ENCODE measurements around the gene PEMT.

Gene PEMT

GRCh38 chr17:17552351-17553216 is 38.9 kb downstream of the PEMT start:
- H3K4me3 ChIP-seq (ENCODE audit: low read depth, low read length), result no peak overlapping the region
- no peak for TF ChIP-seq CTCF (conservative IDR thresholded peaks at IDR 0.05; ENCODE audit: low read depth, low read length)
- no peak for DNase-seq (ENCODE audit: low read depth)

DNA sequence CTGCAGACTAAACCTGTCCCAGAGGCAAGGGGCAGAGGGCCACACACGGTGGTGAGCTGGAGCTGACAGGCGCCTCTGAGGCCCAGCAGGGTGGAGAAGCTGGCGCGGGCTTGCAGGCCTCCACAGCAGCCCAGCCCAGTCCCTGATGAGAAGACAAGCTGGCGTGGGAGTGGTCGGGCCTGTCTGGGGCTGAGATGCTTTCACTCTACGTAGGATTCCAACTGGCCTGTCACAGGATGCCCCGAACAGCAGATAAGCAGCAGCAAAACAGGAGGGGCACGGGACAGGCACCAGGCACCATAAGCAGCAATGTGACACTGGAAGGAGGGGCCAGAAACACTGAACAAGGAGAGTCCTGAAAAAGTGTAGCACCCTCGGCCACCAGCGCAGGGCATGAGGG is 40.1 kb downstream of the PEMT start:
- peak; percentile 13 for DNase-seq (ENCODE audit: low read depth)
- TF ChIP-seq CTCF (conservative IDR thresholded peaks at IDR 0.05; ENCODE audit: low read depth, low read length), result no peak
- no peak overlapping the region for H3K4me3 ChIP-seq (ENCODE audit: low read depth, low read length)

DNA sequence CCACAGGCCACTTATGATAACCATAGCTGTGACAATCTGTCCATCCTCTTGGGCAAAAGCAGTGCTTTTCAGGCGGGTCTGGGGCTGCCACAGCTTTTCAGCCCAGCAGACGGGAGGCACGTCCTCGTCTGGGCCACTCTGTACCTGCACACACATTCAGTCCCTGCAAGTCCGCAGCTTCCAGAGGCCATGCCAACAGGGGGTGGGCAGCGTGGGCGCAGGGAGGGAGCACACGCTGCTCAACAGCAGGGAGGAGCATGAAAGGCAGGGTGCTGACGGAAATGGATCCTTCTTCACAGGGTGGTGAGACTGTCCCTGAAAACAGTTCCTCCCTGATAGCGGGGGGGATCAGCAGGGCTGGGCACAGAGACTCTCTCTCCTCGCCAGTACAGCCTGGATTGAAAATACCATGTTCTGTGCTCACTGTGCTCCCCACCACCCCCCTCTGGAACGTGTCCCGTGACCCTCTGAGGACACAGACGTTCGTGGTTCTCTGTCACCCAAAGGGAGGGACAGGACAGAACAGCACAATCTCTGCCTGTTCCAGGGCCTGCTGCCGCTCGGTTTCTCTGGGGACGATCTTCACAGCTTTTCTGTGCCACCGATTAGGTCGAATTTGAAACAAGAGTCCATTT is 41.7 kb downstream of the PEMT start:
- H3K4me3 ChIP-seq (ENCODE audit: low read depth, low read length), result no peak overlapping the region
- TF ChIP-seq CTCF (conservative IDR thresholded peaks at IDR 0.05; ENCODE audit: low read depth, low read length), result no peak
- DNase-seq (ENCODE audit: low read depth), result no peak

DNA sequence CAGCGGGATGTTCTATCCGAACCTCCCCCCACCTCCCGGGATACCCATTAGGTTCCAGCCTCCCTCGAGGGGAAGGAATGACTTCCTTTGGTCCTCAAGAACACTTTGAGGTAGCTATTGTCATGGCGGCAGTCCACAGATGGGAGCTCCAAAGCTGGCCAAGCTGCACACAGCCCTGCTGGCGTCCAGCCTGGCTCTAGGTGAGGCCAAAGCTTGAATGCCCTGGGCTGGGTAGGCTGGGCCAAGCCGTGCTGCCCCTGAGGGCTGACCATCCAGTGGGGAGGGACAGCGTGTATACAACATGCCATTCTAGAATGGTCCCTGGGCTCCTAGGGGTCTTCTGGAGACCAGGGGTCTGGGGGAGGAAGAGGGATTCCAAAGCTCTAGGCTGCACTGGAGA is 43.5 kb downstream of the PEMT start:
- no peak overlapping the region for H3K4me3 ChIP-seq (ENCODE audit: low read depth, low read length)
- no peak for DNase-seq (ENCODE audit: low read depth)
- TF ChIP-seq CTCF (conservative IDR thresholded peaks at IDR 0.05; ENCODE audit: low read depth, low read length), result no peak

- no peak for DNase-seq (ENCODE audit: low read depth)
- no peak overlapping the region for H3K4me3 ChIP-seq (ENCODE audit: low read depth, low read length)
- no peak for TF ChIP-seq CTCF (conservative IDR thresholded peaks at IDR 0.05; ENCODE audit: low read depth, low read length)
These were observed 44.2 kb downstream of the PEMT start for GRCh38 chr17:17547210-17547764.

GRCh38 chr17:17546399-17547185 is 44.9 kb downstream of the PEMT start:
- H3K4me3 ChIP-seq (ENCODE audit: low read depth, low read length), result no peak overlapping the region
- no peak for DNase-seq (ENCODE audit: low read depth)
- TF ChIP-seq CTCF (conservative IDR thresholded peaks at IDR 0.05; ENCODE audit: low read depth, low read length), result no peak
